ENCODE data around the gene MBNL1.

- TF ChIP-seq, protein P1, sequence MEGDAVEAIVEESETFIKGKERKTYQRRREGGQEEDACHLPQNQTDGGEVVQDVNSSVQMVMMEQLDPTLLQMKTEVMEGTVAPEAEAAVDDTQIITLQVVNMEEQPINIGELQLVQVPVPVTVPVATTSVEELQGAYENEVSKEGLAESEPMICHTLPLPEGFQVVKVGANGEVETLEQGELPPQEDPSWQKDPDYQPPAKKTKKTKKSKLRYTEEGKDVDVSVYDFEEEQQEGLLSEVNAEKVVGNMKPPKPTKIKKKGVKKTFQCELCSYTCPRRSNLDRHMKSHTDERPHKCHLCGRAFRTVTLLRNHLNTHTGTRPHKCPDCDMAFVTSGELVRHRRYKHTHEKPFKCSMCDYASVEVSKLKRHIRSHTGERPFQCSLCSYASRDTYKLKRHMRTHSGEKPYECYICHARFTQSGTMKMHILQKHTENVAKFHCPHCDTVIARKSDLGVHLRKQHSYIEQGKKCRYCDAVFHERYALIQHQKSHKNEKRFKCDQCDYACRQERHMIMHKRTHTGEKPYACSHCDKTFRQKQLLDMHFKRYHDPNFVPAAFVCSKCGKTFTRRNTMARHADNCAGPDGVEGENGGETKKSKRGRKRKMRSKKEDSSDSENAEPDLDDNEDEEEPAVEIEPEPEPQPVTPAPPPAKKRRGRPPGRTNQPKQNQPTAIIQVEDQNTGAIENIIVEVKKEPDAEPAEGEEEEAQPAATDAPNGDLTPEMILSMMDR (IDR thresholded peaks at IDR 0.05), result no peak
- no peak for TF ChIP-seq EZH2 (IDR thresholded peaks at IDR 0.05)
These were observed 62.4 kb downstream of the MBNL1 start for GRCh38 chr3:152331018-152331541.

Data from neural progenitor cell (in vitro differentiated cells).